GM18867 (cell line): ENCODE data around the gene STH.

Source experiments
- ATAC-seq: cut with Tn5 transposase; IDR thresholded peaks from one replicate; pipeline ENCODE4 v1.9.1; 2021; ENCODE audit warnings: mild to moderate bottlenecking, moderate library complexity; ENCODE audit not compliant: unreplicated experiment

The STH gene

DNA sequence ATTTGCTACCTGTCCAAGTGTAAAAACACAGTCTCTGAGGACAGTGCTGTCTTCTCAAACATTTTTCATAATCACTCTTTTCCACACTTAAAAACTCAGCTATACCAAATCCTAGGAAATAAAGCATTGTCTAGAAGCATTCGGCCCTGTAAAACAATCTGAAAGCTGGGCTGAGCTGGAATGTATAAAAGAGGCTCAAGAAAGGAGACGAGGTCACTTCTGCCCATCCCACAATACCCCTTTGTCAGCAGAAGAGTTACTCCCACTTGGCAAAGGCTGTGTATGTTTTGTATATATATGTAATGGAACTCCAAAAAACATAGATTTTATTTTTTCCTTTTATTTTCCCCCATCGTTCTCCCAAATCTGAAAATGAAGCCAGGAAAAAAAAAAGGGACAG is 43.9 kb downstream of the STH start:
- no peak for ATAC-seq

DNA sequence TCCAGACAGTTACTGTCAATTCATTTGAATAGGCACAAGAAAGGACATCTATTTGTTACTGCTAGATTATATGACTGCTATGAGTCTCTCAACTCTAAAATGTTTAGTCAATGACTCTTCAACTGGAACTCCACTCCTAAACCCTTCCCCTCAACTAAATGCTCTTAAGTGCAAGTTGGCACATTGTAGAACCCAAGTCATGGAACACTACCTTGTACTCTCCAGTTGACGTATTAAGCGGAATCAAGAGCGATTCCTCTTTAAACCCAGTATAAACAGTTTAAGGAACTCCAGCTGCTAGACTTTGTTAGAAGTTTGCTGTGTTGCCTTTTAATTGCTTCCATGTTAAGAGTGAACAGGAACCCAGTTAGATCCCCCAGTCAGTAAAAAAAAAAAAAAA is 44.6 kb downstream of the STH start:
- ATAC-seq, result no peak

DNA sequence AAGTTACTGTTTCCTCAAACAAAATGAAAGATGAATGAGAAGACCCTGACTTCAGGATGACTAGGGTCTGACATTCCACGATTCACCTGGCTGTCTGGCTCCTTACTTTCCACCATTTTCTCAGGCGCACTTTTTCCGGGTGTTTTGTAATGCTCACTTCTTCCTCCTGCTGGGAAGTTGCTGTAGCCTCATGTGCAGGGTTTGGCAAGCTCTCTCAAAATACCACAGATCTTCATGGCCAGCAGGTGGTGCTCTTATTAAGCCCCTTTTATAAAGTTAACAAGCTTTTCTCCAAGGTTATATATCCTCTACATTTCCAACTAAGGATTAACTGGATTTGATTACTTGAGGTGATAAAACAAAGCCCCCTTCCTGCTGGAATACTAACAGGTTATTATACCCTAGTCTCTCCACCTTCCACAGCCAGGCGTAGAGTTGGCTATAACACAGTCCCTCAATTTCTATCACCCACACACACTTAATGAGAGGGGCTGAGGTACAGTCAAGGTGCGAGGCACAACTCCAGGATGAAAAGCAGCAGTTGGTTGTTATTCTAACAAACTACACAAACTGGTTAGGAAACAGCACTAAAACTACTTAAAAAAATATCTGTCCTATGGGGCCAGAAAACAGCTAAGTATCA is 45.4 kb downstream of the STH start:
- ATAC-seq, result no peak

DNA sequence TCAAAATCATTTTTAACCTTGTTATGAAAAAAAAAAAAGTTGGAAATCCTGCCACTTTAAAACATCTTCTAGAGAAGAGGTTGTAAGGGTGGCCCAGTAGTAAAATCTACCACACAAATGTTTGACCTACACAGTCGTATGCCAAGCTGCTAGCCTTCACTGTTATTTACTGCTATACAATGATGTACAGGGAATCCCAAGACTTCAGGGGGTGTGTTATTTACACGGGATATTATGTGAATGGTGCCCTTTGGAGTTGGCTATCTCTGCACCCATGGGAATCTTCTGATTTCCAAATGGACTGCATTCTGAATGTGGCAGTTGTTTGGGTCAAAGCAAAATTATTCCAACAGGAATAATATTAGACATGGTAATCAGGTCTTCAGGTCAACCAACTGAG is 45.9 kb downstream of the STH start:
- ATAC-seq, result no peak

DNA sequence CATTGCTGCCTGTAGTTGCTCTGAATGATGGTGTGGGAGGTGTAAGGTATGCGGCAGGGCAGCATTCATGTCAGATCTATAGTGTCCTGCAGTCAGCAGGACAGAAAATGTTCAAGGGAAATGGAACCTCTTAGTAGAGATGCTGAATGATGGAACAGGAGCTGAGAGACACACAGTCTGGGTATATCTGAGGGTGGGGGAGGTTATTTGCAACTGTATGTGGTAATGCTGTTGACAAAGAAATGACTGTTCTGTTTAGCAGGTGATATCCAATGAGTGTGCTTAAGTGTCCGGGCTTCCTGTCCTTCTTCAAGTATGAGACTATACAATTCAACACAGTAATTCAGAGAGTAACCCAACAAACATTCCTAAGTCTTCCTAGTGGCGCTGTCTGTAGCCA is 46.6 kb downstream of the STH start:
- ATAC-seq, result no peak

DNA sequence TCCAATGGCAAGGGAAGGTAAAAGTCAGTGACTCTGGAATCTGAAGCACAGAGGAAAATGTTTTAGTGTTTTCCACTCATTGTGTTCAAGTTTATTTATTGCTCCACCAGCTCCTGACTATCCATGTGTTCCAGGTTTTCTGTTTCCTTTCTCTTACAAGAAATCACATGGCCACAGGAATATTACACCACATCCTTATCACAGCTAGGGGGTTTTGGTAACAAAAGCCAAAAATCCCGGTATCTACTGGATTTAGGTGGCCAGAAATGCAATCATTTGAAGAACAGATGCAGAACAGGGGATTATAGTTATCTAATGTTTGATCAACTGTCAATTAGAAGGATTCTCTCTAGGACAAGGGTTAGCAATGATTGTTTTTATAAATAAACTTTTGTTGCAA is 47.9 kb downstream of the STH start:
- no peak for ATAC-seq

DNA sequence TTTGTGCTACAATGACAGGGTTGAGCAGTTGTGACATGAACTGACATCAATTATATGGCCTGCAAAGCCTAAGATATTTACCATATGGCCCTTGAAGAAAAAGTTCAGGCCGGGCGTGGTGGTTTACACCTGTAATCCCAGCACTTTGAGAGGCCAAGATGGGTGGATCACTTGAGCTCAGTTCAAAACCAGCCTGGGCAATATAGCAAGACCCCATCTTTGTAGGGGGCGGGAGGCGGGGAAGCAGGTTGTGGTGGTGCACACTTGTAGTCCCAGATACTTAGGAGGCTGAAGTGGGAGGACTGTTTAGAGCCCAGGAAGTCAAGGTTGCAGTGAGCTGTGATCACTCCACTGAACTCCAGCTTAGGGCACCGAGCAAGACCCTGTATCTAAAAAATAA is 48.3 kb downstream of the STH start:
- no peak for ATAC-seq

DNA sequence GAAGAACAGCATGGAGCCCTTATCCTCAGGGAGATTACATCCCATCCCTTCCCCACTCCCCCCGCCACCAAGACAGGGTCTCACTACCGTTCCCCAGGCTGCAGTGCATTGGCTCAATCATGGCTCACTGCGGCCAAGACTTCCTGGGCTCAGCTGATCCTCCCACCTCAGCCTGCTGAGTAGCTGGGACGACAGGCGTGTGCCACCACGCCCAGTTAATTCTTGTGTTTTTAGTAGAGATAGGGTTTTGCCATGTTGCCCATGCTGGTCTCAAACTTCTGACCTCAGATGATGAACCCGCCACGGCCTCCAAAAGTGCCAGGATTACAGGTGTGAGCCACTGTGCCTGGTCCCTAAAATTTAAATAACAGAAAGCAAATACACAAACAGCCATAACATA is 48.8 kb downstream of the STH start:
- ATAC-seq, result no peak
